ENCODE measurements around the gene TP53RK. TPM values are rescaled to one million over a fixed set of nuclear protein-coding genes. Genes with fewer than 3 reads are reported as not detected.

The TP53RK gene
- 5.4 and 5.5 TPM in 2 replicates for polyA plus RNA-seq (2012; rRNA removed)
- polyA plus RNA-seq (2012; cell fraction: cytosol; rRNA removed): 5.6 and 6.5 TPM in 2 replicates
- 3.5 TPM in 2 replicates for polyA plus RNA-seq (2012; cell fraction: nucleus; rRNA removed)

- Histone ChIP-seq H3K9me2 (no peaks in the 10 kb centered on the region), H3K4me3 (ENCODE audit: low read depth in 2 of 2, low read length in 1 of 2) (peak within 1 kb of the TSS; percentile 71 to 84), H3K4me2 (peak within 1 kb of the TSS; percentile 88), H3K36me3 (replicated peaks in 1 of 2; ENCODE audit: control insufficient read depth in 1 of 2, insufficient read depth in 2 of 2, low read length in 1 of 2) (peaks cover 17 to 24% of the 10 kb centered on the region in 2 experiments), H2AFZ (ENCODE audit: low read depth) (peak within 1 kb of the TSS; percentile 87), H3F3A (replicated peaks; ENCODE audit: insufficient read depth) (peaks cover 4% of the 10 kb centered on the region), H4K20me1 (ENCODE audit: insufficient read depth) (0 out of 2 replicates have a peak, but pooled peaks cover 3% of the 10 kb centered on the region), H3K27ac (ENCODE audit: low read depth in 2 of 2, low read length in 1 of 2) (peak within 1 kb of the TSS; percentile 87 to 89), H3K9ac (peak within 1 kb of the TSS; percentile 89), H3K27me3 (ENCODE audit: insufficient read depth) (no peaks in the 10 kb centered on the region), H3K9me3 (no peaks in the 10 kb centered on the region), H3K79me2 (ENCODE audit: insufficient read depth) (peaks cover 45% of the 10 kb centered on the region), H3K4me1 (ENCODE audit: control insufficient read depth in 1 of 2, insufficient read depth in 2 of 2, low read depth in 1 of 2, low read length in 1 of 2) (peaks cover 4 to 10% of the 10 kb centered on the region in 2 experiments; a peak in 3 of 4 replicates)
- peak; percentile 87 for DNase-seq
- 1% methylated on average over 30 of the region's 71 CpGs for WGBS (ENCODE audit: low lambda C conversion rate)
- ChIA-PET POLR2A (interaction anchor here (0.6 to 1.6 kb wide), 3 partner anchors 99 to 137 kb away, joined by 3 to 5 read pairs (median 5); no protein-coding TSS in a partner anchor), CTCF (interaction anchor here (0.9 to 3.4 kb wide), 8 partner anchors 9 to 180 kb away, joined by 3 to 12 read pairs (median 4); no protein-coding TSS in a partner anchor)
- no peak for TF ChIP-seq EZH2phosphoT487 (IDR thresholded peaks at IDR 0.05; ENCODE audit: borderline replicate concordance, low read depth)
- peak; percentile 28; the same call in 1 of the 2 replicates for TF ChIP-seq NFIC (IDR thresholded peaks at IDR 0.05; ENCODE audit: borderline replicate concordance)
- TF ChIP-seq FOXM1 (IDR thresholded peaks at IDR 0.05; ENCODE audit: low read depth): no peak
- TF ChIP-seq FOSL2 (IDR thresholded peaks at IDR 0.05; ENCODE audit: borderline replicate concordance, low read depth): no peak
- TF ChIP-seq IRF3 (IDR thresholded peaks at IDR 0.05; ENCODE audit: low read depth, low read length): no peak
- 0 out of 2 replicates have a peak, but pooled peaks have one; percentile 41 for TF ChIP-seq PBX3 (IDR thresholded peaks at IDR 0.05)
- peak; percentile 92 for TF ChIP-seq CHD2 (IDR thresholded peaks at IDR 0.05; ENCODE audit: low read length, partially characterized antibody)
- no peak for TF ChIP-seq RAD21 (IDR thresholded peaks at IDR 0.05; ENCODE audit: low read length)
- TF ChIP-seq RFX5 (IDR thresholded peaks at IDR 0.05; ENCODE audit: low read length): no peak
- TF ChIP-seq CTCF (IDR thresholded peaks at IDR 0.05): 0 out of 2 replicates have a peak, but pooled peaks have one; percentile 16
- no peak for TF ChIP-seq EP300 (IDR thresholded peaks at IDR 0.05; ENCODE audit: borderline replicate concordance in 1 of 2, low read depth in 1 of 2, low read length in 1 of 2)
- no peak for TF ChIP-seq MEF2A (IDR thresholded peaks at IDR 0.05; ENCODE audit: borderline replicate concordance, low read depth)
- TF ChIP-seq TAF1 (IDR thresholded peaks at IDR 0.05; ENCODE audit: borderline replicate concordance, low read depth, low read length): peak; percentile 82
- TF ChIP-seq USF1 (IDR thresholded peaks at IDR 0.05; ENCODE audit: borderline replicate concordance, low read depth): peak; percentile 44; the same call in 1 of the 2 replicates
- no peak for TF ChIP-seq USF2 (IDR thresholded peaks at IDR 0.05; ENCODE audit: borderline replicate concordance, low read depth, low read length)
- TF ChIP-seq TCF12 (IDR thresholded peaks at IDR 0.05): no peak
- no peak for TF ChIP-seq RCOR1 (IDR thresholded peaks at IDR 0.05; ENCODE audit: low read length)
- TF ChIP-seq RXRA (IDR thresholded peaks at IDR 0.05; ENCODE audit: borderline replicate concordance, low read depth): no peak
- no peak for TF ChIP-seq REST (IDR thresholded peaks at IDR 0.05; ENCODE audit: low read depth, low read length)
- TF ChIP-seq GABPA (IDR thresholded peaks at IDR 0.05; ENCODE audit: low read depth): peak; percentile 51; the same call in 1 of the 2 replicates
- peak; percentile 53; the same call in 1 of the 2 replicates for TF ChIP-seq ELF1 (IDR thresholded peaks at IDR 0.05)
- no peak; the same call in 1 of the 2 replicates for TF ChIP-seq MAX (IDR thresholded peaks at IDR 0.05; ENCODE audit: low read depth)
Observed at GRCh38 chr20:46689082-46689753, at the start of gene TP53RK. Gene TP53RK, minus strand, starts transcription at chr20:46689444. Its CDS starts 30 bp downstream, at chr20:46689414.
